ENCODE data around the gene OLIG2.

The OLIG2 gene

DNA sequence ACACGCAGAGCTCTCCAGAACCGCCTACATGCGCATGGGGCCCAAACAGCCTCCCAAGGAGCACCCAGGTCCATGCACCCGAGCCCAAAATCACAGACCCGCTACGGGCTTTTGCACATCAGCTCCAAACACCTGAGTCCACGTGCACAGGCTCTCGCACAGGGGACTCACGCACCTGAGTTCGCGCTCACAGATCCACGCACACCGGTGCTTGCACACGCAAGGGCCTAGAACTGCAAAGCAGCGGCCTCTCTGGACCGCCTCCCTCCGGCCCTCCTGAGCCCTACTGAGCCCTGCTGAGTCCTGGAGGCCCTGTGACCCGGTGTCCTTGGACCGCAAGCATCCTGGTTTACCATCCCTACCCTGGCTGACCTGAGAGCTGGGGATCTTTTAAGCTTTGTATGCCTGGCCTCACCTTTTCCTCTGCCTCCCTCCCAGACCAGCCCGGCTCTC, 8.3 kb downstream of the OLIG2 start:
- no peak for DNase-seq

DNA sequence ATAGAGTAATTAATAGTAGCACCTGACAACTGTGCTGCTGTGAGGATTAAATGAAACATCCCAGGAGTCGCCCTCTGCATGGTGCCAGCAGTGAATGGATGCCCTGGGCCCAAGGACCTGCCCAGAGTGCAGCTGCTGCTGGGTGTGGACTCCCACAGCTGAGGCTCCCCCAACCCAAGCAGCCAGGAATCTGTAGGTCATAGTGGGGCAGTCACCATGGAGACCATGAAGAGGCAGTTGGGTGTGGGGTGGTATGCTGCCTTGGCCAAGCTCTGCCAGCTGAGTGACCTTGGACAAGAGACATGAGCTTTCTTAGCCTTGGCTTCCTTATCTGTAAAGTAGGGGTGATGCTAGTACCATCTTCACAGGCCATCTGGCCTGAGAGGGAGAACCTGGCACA, 9.4 kb downstream of the OLIG2 start:
- no peak for DNase-seq

DNA sequence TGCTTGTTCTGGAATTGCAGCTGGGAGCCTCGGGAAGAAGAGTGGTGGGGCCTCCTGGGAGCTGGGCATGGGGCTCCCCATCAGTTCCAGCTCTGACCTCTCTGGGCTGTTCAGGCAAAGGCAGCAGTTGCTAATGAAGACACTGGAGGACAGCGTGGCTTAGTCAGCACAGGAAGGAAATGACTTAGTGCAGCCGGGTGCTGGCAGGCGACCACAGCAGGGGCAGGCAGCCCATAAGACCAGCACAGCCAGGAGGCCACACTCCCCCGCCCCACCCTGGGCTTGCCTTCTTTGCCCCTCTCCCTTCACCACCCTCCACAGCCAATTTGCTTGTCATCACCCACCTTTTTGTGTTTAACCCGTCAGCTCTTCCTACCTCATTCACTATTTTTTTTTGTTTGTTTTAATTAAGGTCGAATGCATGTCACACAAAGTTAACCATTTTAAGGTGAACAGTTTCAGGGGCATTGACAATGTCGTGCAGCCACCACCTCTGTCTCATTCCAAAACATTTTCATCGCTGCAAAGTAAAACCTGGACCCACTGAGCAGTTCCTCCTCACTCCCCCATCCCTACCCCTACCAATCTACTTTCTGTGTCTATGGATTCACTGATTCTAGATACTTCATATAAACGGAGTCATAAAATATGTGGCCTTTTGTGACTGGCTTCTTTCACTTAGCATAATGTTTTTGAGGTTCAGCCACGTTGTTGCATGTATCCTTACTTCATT, 10.9 kb downstream of the OLIG2 start:
- DNase-seq, result peak; percentile 53

DNA sequence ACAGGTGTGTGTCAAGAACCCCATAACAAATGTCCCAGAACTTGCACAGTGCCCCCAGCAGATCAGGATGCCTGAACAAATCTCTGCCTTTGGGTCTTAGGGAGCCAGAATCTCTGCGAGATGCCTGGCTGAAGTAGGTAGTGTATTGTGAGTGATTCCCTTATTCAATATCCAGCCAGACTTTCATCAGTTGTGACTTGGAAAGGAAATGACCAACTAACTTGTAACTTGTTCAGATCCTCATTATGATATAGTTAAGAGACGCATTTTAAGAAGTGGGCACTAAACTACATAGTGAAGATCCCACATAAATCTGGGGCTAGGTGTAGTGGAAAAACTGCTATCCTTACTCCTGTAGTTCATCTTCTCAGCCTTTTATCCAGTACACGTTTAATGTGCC, 11.8 kb downstream of the OLIG2 start:
- DNase-seq, result no peak

DNA sequence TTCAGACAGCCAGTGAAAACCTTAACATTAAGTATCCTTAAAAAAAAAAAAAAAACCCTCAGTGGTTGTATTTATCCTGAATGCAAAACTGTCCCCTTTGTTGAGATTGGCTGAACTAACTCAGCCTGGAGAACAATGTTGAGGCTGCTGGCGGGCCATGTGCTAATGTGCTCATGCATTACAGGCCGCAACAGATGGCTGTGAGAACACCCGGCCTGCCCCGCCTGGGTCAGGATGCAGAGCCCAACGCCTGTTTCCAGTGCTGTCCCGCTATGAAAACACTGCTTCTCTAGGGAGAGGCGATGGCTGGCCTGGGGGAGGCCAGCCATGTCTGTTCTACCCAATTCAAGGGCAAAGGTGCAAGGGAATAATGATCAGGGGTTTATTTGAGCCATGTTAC, 13.8 kb downstream of the OLIG2 start:
- DNase-seq, result no peak

DNA sequence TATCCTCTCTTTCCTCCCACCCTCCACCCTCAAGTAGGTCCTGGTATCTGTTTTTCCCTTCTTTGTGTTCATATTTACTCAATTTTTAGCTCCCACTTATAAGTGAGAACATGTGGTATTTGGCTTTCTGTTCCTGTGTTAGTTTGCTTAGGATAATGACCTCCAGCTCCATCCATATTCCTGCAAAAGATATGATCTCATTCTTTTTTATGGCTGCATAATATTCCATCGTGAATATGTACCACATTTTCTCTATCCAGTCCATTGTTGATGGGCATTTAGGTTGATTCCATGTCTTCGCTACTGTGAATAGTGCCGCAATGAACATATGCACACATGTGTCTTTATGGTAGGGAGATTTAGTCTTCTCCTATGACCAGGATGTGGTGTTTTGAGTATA, 14.5 kb downstream of the OLIG2 start:
- DNase-seq, result no peak

DNA sequence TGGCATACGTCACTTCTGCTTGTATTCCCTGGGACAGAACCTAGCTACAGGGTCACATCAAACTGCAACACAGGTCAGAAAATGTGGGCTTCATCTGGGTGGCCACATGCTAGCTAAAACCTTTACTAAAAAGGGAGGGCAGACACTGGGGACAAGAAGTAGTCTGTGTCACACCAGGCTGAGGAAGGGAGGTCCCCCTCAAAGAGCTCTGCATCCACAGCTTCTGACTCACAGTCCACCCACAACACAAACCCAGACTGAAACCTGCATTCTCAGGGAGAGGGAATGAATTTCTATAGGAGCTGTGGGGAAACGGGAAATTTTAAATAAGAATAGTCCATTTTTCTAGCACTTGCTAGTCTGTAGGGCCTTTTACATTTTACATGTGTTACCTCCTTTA, 16.2 kb downstream of the OLIG2 start:
- no peak for DNase-seq

DNA sequence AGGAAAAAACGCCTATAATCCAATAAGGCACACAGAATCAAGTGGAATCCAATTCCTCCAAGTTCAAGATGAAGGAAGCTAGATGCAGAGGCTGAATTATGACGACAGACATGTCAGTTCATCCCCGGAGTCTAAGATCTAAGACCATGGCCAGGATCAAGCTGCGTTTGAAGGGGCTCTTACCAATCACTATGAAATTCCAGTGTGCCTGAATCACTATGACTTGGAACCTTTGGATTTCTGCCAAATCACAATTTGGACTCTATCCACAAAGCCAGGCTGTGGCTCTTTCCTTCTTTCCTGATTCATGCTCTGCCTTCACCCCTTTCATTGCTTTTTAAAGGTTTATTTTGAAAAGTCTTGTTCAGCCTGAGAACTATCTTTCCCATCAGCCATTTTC, 17.1 kb downstream of the OLIG2 start:
- DNase-seq, result peak; percentile 88

DNA sequence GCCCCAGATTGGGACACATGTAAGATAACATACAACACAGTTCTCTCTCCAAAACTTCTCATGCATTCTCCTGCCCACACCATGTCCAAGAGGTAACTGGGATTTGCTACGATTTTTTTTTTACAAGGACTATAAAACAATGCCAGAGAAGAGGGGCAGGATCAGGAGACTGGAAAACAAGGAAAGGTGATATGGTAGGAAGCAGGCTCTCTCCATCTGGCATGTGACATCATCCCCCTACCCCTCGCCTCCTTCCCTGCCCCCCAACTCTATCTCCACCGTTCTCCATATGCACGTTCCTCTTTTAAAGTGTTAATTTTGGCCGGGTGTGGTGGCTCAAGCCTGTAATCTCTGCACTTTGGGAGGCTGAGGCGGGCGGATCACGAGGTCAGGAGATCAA, 20.7 kb downstream of the OLIG2 start:
- DNase-seq, result no peak

DNA sequence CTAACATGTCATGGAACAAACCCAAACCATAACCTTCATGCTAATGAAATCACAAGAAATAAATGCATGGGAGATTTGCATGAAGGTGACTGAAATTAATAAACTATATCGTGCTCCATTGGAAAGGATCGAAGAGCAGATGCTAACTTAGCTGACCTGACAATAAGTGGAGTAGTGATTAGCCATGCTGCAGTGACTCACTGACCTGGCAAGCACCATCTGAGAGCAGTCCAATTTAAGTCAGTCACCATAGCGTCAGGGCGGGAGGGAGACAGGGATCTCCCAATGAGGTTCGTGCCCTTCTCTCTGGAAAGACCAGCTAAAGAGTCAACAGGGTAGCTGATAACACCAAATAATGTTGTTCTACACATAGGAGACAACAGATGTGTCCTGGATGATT, 21.5 kb downstream of the OLIG2 start:
- DNase-seq, result no peak

DNA sequence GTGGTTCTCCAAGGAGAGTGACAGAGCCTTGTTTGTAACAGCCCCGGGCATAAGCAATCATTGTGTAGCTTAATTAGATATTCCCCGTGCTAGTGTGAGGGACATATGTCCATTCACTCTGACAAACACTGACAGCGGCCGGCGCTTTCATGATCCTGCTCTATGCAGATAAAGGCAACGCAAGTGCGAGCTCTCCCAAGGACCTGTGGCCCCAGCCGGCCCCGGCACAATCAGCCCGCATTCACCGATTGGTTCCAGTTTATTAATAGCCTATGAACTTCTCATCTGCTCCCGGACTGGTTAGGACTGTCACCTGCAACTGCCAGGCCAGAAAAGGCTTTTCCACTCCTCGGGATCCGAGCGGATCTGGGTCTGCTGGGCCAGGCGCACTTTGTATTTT, 26.2 kb downstream of the OLIG2 start:
- no peak for DNase-seq

DNA sequence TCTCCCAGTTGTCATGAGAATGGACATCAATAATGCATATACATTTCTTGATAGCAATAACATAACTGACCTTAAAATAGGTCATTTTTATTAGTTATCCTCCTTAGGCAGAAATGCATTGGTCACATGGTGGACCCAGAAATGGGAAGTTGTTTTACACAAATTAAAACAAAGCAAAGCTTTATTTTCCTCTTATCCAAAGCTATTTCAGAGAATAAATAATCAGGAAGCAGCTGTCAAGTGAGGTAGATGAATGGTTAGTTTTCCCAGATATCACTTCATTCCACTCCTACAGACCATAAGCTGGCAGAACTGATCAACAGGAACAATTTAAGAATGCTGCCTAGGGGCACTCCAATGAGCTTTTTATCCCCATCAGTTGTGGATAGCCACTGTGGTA, 28.2 kb downstream of the OLIG2 start:
- no peak for DNase-seq

DNA sequence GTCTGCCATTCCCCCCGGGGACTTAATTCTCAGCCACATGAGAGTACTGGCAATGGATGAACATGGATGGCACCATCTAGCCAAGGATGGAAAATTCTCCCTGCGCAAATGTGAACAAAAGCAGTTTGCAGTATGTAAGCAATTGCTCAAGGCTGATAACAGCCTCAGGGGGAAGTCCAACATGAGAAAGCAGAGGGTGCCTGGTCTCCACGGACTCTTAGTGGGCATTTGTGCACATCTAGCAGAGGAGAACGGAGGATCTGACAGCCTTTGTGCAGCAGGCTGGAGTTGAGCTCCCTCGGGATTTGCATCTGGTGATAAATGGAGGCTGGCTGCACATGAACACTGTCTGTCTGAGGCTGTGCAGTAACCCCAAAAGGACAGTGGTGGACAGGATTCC, 30.3 kb downstream of the OLIG2 start:
- DNase-seq, result no peak

DNA sequence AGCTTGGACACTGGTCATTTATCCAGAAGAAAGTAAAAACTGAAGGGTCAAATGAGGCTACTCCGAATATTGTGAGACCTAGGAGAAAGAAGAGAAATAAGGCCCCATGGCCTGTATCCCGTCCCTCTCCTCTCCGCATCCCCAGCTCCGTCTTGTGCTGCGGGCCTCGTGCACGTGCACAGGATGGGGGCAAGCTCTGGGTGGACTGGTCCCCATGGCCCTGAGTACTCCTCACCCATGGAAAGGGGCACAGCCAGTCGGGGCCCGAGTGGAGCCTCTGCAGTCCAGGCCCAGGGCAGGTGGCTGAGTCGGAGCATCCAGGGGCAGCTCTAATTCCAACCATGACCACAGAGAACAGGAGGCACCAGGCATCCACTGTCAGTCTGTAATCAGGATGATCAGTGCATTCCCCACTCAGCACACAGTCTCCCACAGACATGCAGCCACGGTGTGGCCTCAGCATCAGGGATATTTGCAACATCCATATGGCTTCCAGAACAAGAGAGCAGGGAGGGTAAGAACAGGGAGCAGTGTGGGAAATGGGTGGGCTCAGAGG, 31.7 kb downstream of the OLIG2 start:
- DNase-seq, result no peak

DNA sequence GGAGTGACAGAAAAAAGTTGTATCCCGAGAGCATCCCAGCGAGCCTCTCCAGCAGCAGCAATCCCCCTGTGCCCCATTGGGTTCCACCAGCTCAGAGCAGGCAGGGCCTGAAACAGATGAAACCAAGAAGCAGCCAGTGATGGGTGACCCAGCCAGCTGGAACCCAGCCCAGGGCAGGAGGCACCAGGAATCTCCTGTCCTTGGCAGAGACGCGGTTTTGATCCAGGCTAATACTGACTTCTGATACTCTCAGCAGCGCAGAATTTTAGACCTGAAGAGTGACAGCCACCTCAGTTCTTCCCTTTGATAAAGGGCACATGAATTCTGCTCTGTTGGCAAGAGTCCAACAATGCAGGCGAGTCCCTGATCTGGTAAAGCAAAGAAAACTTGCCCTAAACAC, 32.8 kb downstream of the OLIG2 start:
- no peak for DNase-seq

DNA sequence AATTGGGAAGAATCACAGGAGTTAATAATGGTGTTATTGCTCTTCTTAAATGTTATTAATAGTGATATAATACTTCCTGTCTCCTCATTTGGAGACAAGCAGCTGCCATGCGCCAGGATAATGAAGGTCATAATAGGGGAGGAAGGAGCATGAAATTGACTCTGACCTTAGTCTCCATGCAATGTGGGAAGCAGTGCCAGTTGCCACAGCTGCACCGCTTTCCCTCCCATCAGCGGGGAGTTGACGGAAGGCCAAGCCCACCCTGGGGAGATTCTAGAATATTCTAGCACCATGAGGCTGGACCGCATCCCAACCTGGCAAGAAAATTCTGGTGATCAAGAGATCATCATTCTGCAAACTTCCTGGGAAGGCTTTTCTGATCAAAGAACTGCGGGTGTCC, 33.2 kb downstream of the OLIG2 start:
- DNase-seq, result no peak

DNA sequence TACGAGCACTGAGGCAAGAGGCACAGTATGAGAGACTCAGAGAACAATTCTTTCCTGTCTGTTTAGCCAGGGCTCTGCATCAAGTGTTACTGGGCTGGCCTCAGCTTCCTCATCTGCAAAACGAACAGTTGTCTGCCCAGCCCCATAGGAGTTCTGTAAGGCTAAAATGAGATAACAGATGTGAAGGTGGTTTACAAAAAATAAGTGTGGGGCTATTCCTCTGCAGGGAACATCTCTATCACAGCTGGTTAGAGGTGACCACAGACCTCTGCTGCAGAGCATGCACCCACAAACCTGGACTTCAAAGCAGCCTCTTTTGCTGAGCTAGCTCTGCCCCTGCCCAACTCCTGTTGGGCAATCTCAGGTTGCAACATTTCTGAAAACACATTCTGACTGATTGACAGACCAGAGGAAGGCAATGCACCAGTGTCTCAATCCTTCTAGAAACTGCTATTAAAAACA, 33.7 kb downstream of the OLIG2 start:
- DNase-seq, result no peak

DNA sequence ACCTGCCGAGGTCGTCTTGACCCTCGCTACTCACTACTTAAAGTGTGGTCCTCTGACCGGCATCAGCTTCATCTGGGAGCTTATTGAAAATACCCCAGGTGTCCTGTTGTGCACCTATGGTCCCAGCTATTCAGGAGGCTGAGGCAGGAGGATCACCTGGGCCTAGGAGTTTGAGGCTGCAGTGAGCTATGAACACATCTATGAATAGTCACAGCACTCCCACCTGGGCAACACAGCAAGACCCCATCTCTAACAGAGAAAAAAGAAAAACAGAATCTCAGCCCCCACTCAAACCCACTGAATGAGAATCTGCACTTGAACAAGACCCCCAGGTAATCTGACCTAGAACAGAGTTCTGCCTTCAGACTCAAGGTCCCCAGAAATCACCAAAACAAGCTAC, 35.5 kb downstream of the OLIG2 start:
- no peak for DNase-seq

DNA sequence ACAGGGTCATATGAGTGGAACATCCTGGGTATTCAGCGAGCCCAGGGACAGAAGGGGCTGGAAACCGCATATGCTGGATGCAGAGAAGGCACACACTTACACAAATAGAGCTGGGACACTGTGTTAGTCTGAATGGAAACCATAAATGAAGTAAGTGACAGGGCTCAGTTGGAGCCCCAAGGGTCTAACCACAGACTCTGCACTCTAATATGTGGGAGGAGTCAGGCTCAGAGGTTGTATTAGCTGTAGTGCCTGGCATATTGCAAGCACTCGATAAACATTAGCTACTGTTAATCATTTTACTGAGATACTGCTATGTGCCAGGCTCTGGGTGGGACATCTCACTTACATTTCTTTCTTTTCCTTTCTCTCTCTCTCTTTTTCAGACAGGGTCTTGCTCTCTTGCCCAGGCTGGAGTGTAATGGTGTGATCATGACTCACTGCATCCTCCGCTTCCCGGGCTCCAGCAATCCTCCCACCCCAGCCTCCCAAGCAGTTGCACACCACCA, 37.7 kb downstream of the OLIG2 start:
- no peak for DNase-seq

DNA sequence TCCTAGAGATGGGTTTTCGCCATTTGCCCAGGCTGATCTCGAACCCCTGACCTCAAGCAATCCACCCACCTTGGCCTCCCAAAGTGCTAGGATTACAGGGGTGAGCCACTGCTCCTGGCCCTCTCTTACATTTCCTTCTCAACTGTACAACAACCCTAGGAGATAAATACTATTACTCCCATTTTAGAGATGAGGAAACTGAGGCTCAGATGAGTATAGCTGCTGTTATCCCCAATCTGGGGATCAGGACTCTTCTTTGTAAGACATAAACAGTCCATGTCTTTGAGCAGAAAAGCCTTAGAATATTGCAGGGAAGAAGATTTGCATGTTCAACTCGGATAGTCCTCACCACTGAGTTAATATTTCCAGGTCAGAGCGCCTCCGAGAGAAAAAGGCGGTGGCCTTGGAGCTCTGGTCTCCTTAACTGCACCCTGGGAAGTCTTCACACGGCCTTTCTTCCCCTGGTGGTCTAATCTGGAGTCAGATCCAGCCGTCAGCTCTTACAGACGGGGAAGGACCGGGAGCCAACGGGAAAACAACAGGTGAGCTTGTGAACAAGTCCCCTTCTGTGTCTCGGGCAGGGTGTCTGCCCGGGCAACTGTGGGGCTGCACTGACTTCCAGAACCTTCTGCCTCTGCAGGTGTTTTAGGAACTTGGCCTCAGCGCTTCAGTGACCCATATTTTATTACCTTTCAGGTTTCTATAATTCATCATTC, 38.3 kb downstream of the OLIG2 start:
- DNase-seq, result no peak

DNA sequence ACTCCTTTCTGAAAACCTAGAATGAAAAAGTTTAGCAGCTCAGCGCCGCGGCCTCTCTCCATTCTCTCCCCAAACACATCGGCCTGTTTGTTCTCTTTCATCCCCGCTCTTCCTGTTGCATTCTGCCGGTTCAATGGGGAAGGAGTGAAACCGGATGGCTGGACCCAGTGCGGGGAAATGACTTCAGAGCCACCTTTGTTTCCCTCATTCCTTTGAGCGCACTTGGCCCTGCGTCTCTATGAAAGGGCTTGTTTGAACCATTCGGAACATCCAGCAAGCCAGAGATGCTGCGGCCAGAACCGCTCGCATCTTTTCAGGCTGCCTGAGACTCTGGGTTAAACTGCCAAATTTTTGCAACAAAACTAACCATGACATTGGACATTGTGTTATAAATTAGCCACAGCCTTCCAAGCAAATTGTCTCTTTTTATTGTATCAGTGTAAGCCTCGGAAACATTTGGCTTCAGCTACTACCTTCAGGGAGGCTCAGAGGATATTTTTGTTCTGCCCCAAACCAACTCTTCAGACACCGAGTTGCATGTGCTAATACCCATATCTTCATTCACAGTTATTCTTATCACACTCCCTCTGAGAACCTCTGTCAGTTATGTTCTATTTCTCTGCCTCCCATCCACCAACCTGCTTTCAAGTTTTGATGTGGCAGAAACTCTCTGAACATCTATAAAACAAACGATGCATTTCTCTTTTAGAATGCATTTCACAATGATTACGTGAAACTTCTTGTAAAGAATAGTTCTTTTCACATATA, 39.1 kb downstream of the OLIG2 start:
- DNase-seq, result no peak

DNA sequence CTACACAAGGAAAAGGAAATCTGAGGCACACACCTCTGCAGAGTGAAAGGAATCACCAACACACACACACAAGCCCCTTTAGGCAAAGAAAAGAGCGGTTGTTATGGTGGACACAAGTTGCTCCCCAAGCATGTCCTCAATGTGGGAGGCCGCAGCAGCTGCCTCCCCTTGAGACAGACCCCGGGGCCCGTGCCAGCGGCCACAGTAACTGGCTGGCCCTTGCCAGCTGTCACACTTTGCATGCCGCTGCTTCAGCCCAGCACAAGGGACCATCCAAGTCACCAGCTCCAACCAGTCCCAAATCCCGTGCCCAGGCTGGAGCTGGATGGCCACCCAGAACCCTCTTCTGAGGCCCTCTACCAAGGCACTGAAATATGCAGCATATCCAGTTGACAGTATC, 41.3 kb downstream of the OLIG2 start:
- DNase-seq, result no peak

DNA sequence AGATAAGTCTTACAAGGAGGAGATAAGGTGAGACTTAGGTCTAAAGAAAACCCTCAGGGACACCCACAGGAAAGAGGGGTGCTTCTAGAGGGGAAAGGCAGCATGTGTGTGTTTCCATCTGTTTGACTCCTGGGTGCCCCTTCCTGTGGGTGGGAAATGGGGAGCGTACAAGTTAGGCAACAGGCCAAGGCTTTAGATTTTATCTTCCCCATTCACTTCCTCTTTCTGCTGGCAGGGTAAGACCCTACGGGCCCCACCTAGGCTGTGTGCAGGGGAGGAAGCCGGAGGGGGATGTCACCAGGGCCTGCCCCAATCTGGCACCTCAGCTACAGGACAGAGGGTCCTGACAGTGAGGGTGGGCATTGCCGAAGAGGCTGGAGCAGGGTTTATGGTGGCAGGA, 41.7 kb downstream of the OLIG2 start:
- no peak for DNase-seq

Measured in fibroblast of skin of right quadriceps (primary cell).